Mammary epithelial cell (primary cell): ENCODE data around the gene SREK1IP1.

Experiments used
- CTCF ChIP-seq, 2 donors: IDR thresholded peaks in 1 of 2; conservative IDR thresholded peaks in 1 of 2; 2 replicates each; pipeline ENCODE4 v1.5.1; 2011 to 2012; ENCODE audit warnings: inconsistent platforms in 2 of 2, low read length in 2 of 2, mild to moderate bottlenecking in 2 of 2, control low read depth in 1 of 2, low read depth in 1 of 2; ENCODE audit not compliant: insufficient read depth in 1 of 2; ENCODE audit errors: extremely low read depth in 1 of 2
- EZH2 ChIP-seq: IDR thresholded peaks from 2 replicates; pipeline ENCODE4 v1.6.1; 2012; ENCODE audit warnings: low read length, inconsistent platforms, borderline replicate concordance

- TF ChIP-seq CTCF (conservative IDR thresholded peaks at IDR 0.05 in 1 of 2, IDR thresholded peaks at IDR 0.05 in 1 of 2; ENCODE audit: extremely low read depth in 1 of 2, insufficient read depth in 1 of 2, low read depth in 1 of 2, low read length in 2 of 2) (no peak), EZH2 (no peak)
Measured at GRCh38 chr5:64678374-64678773, 90.1 kb downstream of the SREK1IP1 start.
